HEK293 (cell line): ENCODE results near the gene H2AZ2.

ENCODE experiments used
- CTCF ChIA-PET: fragments of 350-600 bp; formaldehyde crosslinking; extraction: SDS; loops from one replicate; lab custom pipeline; 2021; ENCODE audit warnings: antibody characterized with exemption; lab: Yijun Ruan, JAX
- POLR2A ChIA-PET: fragments of 300-600 bp; formaldehyde crosslinking; extraction: SDS; loops from one replicate; lab custom pipeline; 2020; ENCODE audit warnings: antibody characterized with exemption, inconsistent platforms; lab: Yijun Ruan, JAX
- H3K27ac ChIP-seq: fragments of 200-500 bp; sonication (Bioruptor generic); 2 replicates; pipeline ENCODE4 v1.5.1; 2014; ENCODE audit warnings: low read depth, low read length, control low read depth, inconsistent platforms; ENCODE audit errors: extremely low read depth
- H3K36me3 ChIP-seq, 2 experiments: fragments of 200-500 bp in 1 of 2; sonication (Bioruptor generic) in 1 of 2; 1 replicate in 1 of 2; 2 replicates in 1 of 2; pipeline ENCODE4 v1.5.1; 2014 to 2017; ENCODE audit warnings: inconsistent platforms in 2 of 2, low read length in 2 of 2; ENCODE audit not compliant: control insufficient read depth in 2 of 2, insufficient read depth in 1 of 2
- H3K4me1 ChIP-seq: fragments of 200-500 bp; sonication (Bioruptor generic); 2 replicates; pipeline ENCODE4 v1.5.1; 2014; ENCODE audit warnings: mild to moderate bottlenecking, low read length, inconsistent platforms; ENCODE audit not compliant: control insufficient read depth, insufficient read depth
- H3K4me3 ChIP-seq: 2 replicates; pipeline ENCODE4 v1.5.1; 2011; ENCODE audit warnings: low read depth, mild to moderate bottlenecking, control low read depth, low read length, moderate library complexity
- H3K9me3 ChIP-seq: fragments of 200-500 bp; sonication (Bioruptor generic); 2 replicates; pipeline ENCODE4 v1.5.1; 2014; ENCODE audit warnings: low read depth, low read length, inconsistent platforms; ENCODE audit not compliant: control insufficient read depth, insufficient read depth
- ATF2 ChIP-seq: fragments of 450-650 bp; formaldehyde crosslinking; IDR thresholded peaks from 2 replicates; pipeline ENCODE4 v1.5.1; 2016; ENCODE audit warnings: missing biosample characterization, missing genetic modification characterization, low read depth
- GLIS1 ChIP-seq: fragments of 450-650 bp; formaldehyde crosslinking; IDR thresholded peaks from 2 replicates; pipeline ENCODE4 v1.5.1; 2016; ENCODE audit warnings: missing biosample characterization, missing genetic modification characterization
- HIC1 ChIP-seq: fragments of 450-650 bp; formaldehyde crosslinking; IDR thresholded peaks from 2 replicates; pipeline ENCODE4 v1.5.1; 2016; ENCODE audit warnings: missing biosample characterization, missing genetic modification characterization
- PATZ1 ChIP-seq: fragments of 450-650 bp; formaldehyde crosslinking; IDR thresholded peaks from 2 replicates; pipeline ENCODE4 v1.5.1; 2016; ENCODE audit warnings: missing biosample characterization, missing genetic modification characterization
- PRDM6 ChIP-seq: fragments of 450-650 bp; formaldehyde crosslinking; IDR thresholded peaks from 2 replicates; pipeline ENCODE4 v1.5.1; 2017; ENCODE audit warnings: missing biosample characterization, missing genetic modification characterization
- SP2 ChIP-seq: fragments of 450-650 bp; formaldehyde crosslinking; IDR thresholded peaks from 2 replicates; pipeline ENCODE4 v1.5.1; 2016; ENCODE audit warnings: missing biosample characterization, missing genetic modification characterization
- WT1 ChIP-seq: fragments of 450-650 bp; formaldehyde crosslinking; IDR thresholded peaks from 2 replicates; pipeline ENCODE4 v1.5.1; 2016; ENCODE audit warnings: missing biosample characterization, missing genetic modification characterization
- ZBTB17 ChIP-seq: fragments of 450-650 bp; formaldehyde crosslinking; IDR thresholded peaks from 2 replicates; pipeline ENCODE4 v1.5.1; 2016; ENCODE audit warnings: missing biosample characterization, missing genetic modification characterization
- ZBTB8A ChIP-seq: fragments of 450-650 bp; formaldehyde crosslinking; IDR thresholded peaks from 2 replicates; pipeline ENCODE4 v1.5.1; 2016; ENCODE audit warnings: missing biosample characterization, missing genetic modification characterization
- ZNF18 ChIP-seq: fragments of 450-650 bp; formaldehyde crosslinking; IDR thresholded peaks from 2 replicates; pipeline ENCODE4 v1.5.1; 2016; ENCODE audit warnings: missing biosample characterization, missing genetic modification characterization
- ZNF184 ChIP-seq: fragments of 450-650 bp; IDR thresholded peaks from 2 replicates; pipeline ENCODE4 v1.5.1; 2018; ENCODE audit warnings: missing biosample characterization, mild to moderate bottlenecking, missing genetic modification characterization
- ZNF280D ChIP-seq: fragments of 450-650 bp; formaldehyde crosslinking; IDR thresholded peaks from 2 replicates; pipeline ENCODE4 v1.5.1; 2016; ENCODE audit warnings: missing biosample characterization, missing genetic modification characterization
- ZNF544 ChIP-seq: fragments of 450-650 bp; formaldehyde crosslinking; IDR thresholded peaks from 2 replicates; pipeline ENCODE4 v1.5.0; 2017; ENCODE audit warnings: missing biosample characterization, missing genetic modification characterization
- ZNF560 ChIP-seq: fragments of 450-650 bp; formaldehyde crosslinking; IDR thresholded peaks from 2 replicates; pipeline ENCODE4 v1.5.1; 2017; ENCODE audit warnings: missing biosample characterization, missing genetic modification characterization, borderline replicate concordance
- ZNF600 ChIP-seq: fragments of 450-650 bp; formaldehyde crosslinking; IDR thresholded peaks from 2 replicates; pipeline ENCODE4 v1.5.1; 2016; ENCODE audit warnings: missing biosample characterization, missing genetic modification characterization
- ZNF629 ChIP-seq: fragments of 450-650 bp; formaldehyde crosslinking; IDR thresholded peaks from 2 replicates; pipeline ENCODE4 v1.5.1; 2017; ENCODE audit warnings: missing biosample characterization, missing genetic modification characterization
- ZNF664 ChIP-seq: fragments of 450-650 bp; formaldehyde crosslinking; IDR thresholded peaks from 2 replicates; pipeline ENCODE4 v1.5.1; 2016; ENCODE audit warnings: missing biosample characterization, missing genetic modification characterization

H2AZ2 gene

GRCh38 chr7:44849259-44849884 is 1.5 kb upstream of the H2AZ2 start:
- H3K36me3 ChIP-seq: no peaks in the 10 kb centered on the region
- peaks cover 12% of the 10 kb centered on the region for H3K4me1 ChIP-seq
- H3K9me3 ChIP-seq: no peaks in the 10 kb centered on the region
- TF ChIP-seq ZNF629 (tag by site-specific recombination) (0 out of 2 replicates have a peak, but pooled peaks have one; percentile 28), GLIS1 (tag by site-specific recombination) (peak; percentile 47; the same call in 1 of the 2 replicates), ZNF600 (peak; percentile 43; the same call in 1 of the 2 replicates), ZNF560 (tag by site-specific recombination) (no peak), ZNF544 (tag by site-specific recombination) (no peak), WT1 (tag by site-specific recombination) (peak; percentile 44; the same call in 1 of the 2 replicates), HIC1 (tag by site-specific recombination) (peak; percentile 34; the same call in 1 of the 2 replicates), ZNF664 (tag by site-specific recombination) (no peak), ZBTB8A (tag by site-specific recombination) (no peak), ZNF18 (peak; percentile 82), ZBTB17 (peak; percentile 77), PRDM6 (tag by site-specific recombination) (peak; percentile 94), ATF2 (0 out of 2 replicates have a peak, but pooled peaks have one; percentile 28), ZNF184 (tag by site-specific recombination) (0 out of 2 replicates have a peak, but pooled peaks have one; percentile 17), PATZ1 (tag by site-specific recombination) (no peak; the same call in 1 of the 2 replicates), ZNF280D (tag by site-specific recombination) (no peak), SP2 (tag by site-specific recombination) (peak; percentile 16; the same call in 1 of the 2 replicates)
- POLR2A ChIA-PET: interaction anchor here (0.5 to 3.5 kb wide), 10 partner anchors 9 to 276 kb away, joined by 3 to 33 read pairs (median 6); partner anchors contain the start of genes DDX56, PPIA and PURB
- H3K4me3 ChIP-seq: peak overlapping the region; percentile 84; the same call in 1 of the 2 replicates
- H3K27ac ChIP-seq: peak overlapping the region; percentile 95; the same call in 1 of the 2 replicates
- CTCF ChIA-PET: interaction anchor here (0.5 to 3.1 kb wide), 4 partner anchors 55 to 154 kb away, joined by 3 to 9 read pairs (median 4); no protein-coding TSS in a partner anchor
